CD14-positive monocyte (primary cell): ENCODE measurements around the gene NDUFB3. TPM values are rescaled to one million over a fixed set of nuclear protein-coding genes. Genes with fewer than 3 reads are reported as not detected.
"Not testable (repeated sequence)": the region's sequence is repeated elsewhere in the genome, so short reads cannot be mapped to it uniquely, and the experiment has no call there.

ENCODE experiments used
- DNase-seq, 3 donors: peaks; one replicate each; pipeline ENCODE4 v3.0.0-alpha.2; 2011 to 2022
- H2AFZ ChIP-seq: 2 replicates; pipeline ENCODE4 v1.6.0; 2012; ENCODE audit warnings: mild to moderate bottlenecking, low read depth, low read length, inconsistent platforms; ENCODE audit not compliant: insufficient read depth, poor library complexity, severe bottlenecking
- H3K27ac ChIP-seq, 2 donors: 1 replicate in 1 of 2; 2 replicates in 1 of 2; pipeline ENCODE4 v1.5.1; 2012 to 2013; ENCODE audit warnings: low read length in 2 of 2, control low read depth in 1 of 2, inconsistent platforms in 1 of 2, low read depth in 1 of 2, mild to moderate bottlenecking in 1 of 2
- H3K27me3 ChIP-seq, 2 donors: one replicate each; pipeline versions ENCODE4 v1.6.0 to v1.6.1; 2011 to 2013; ENCODE audit warnings: low read length in 2 of 2; ENCODE audit not compliant: control insufficient read depth in 2 of 2, insufficient read depth in 2 of 2
- H3K36me3 ChIP-seq, 2 donors: replicated peaks in 1 of 2; 1 replicate in 1 of 2; 2 replicates in 1 of 2; pipeline versions ENCODE4 v1.5.1 to v1.6.1; 2012 to 2013; ENCODE audit warnings: low read length in 2 of 2, control low read depth in 1 of 2, inconsistent platforms in 1 of 2, mild to moderate bottlenecking in 1 of 2; ENCODE audit not compliant: insufficient read depth in 2 of 2, control insufficient read depth in 1 of 2
- H3K4me1 ChIP-seq, 2 donors: 1 replicate in 1 of 2; 2 replicates in 1 of 2; pipeline versions ENCODE4 v1.5.1 to v1.6.1; 2012 to 2013; ENCODE audit warnings: low read length in 2 of 2, control low read depth in 1 of 2, inconsistent platforms in 1 of 2, mild to moderate bottlenecking in 1 of 2, moderate library complexity in 1 of 2; ENCODE audit not compliant: insufficient read depth in 2 of 2, control insufficient read depth in 1 of 2
- H3K4me2 ChIP-seq: replicated peaks from 2 replicates; pipeline ENCODE3; 2012; ENCODE audit warnings: low read length, moderate library complexity, mild to moderate bottlenecking; ENCODE audit not compliant: poor library complexity, severe bottlenecking; ENCODE audit errors: extremely low read depth
- H3K4me3 ChIP-seq, 3 experiments: fragments of 200-600 bp in 1 of 3; sonication (generic) in 1 of 3; replicated peaks in 1 of 3; 1 replicate in 2 of 3; 2 replicates in 1 of 3; pipeline ENCODE4 v1.5.1; 2011 to 2013; ENCODE audit warnings: low read length in 3 of 3, mild to moderate bottlenecking in 3 of 3, control low read depth in 2 of 3, low read depth in 2 of 3, inconsistent platforms in 1 of 3, moderate library complexity in 1 of 3
- H3K79me2 ChIP-seq: 2 replicates; pipeline ENCODE4 v1.6.0; 2012; ENCODE audit warnings: mild to moderate bottlenecking, control low read depth, inconsistent platforms, low read length, moderate library complexity; ENCODE audit not compliant: insufficient read depth
- H3K9ac ChIP-seq: 2 replicates; pipeline ENCODE4 v1.6.0; 2017; ENCODE audit warnings: low read length, mild to moderate bottlenecking; ENCODE audit not compliant: insufficient read depth, poor library complexity, severe bottlenecking
- H3K9me3 ChIP-seq, 2 donors: replicated peaks in 1 of 2; 1 replicate in 1 of 2; 2 replicates in 1 of 2; pipeline versions ENCODE4 v1.5.1 to v1.6.1; 2012 to 2013; ENCODE audit warnings: low read length in 2 of 2, control low read depth in 1 of 2; ENCODE audit not compliant: control insufficient read depth in 1 of 2, insufficient read depth in 1 of 2
- H4K20me1 ChIP-seq: 2 replicates; pipeline ENCODE4 v1.6.0; 2012; ENCODE audit warnings: mild to moderate bottlenecking, low read length, control low read depth, moderate library complexity; ENCODE audit not compliant: insufficient read depth
- H3K27ac Mint-ChIP-seq, 7 donors: one replicate each; pipeline ENCODE4 v1.8.0; 2020; ENCODE audit warnings: mild to moderate bottlenecking in 7 of 7, mixed read lengths in 7 of 7, moderate library complexity in 6 of 7, inconsistent platforms in 2 of 7
- H3K27me3 Mint-ChIP-seq, 3 donors: one replicate each; pipeline ENCODE4 v1.8.0; 2021 to 2022; ENCODE audit warnings: low read depth in 3 of 3, mild to moderate bottlenecking in 3 of 3, mixed read lengths in 3 of 3, moderate library complexity in 3 of 3, inconsistent platforms in 1 of 3
- H3K36me3 Mint-ChIP-seq, 2 donors: one replicate each; pipeline ENCODE4 v1.8.0; 2020; ENCODE audit warnings: mixed read lengths in 2 of 2, inconsistent platforms in 1 of 2, mild to moderate bottlenecking in 1 of 2
- H3K4me1 Mint-ChIP-seq: one replicate; pipeline ENCODE4 v1.8.0; 2020; ENCODE audit warnings: mild to moderate bottlenecking, mixed read lengths
- H3K4me3 Mint-ChIP-seq, 2 donors: one replicate each; pipeline ENCODE4 v1.8.0; 2020; ENCODE audit warnings: mild to moderate bottlenecking in 2 of 2, mixed read lengths in 2 of 2, moderate library complexity in 1 of 2
- H3K9me3 Mint-ChIP-seq, 7 donors: one replicate each; pipeline ENCODE4 v1.8.0; 2020 to 2022; ENCODE audit warnings: mixed read lengths in 7 of 7, mild to moderate bottlenecking in 6 of 7, moderate library complexity in 6 of 7, inconsistent platforms in 2 of 7
- WGBS: methylation state at CpG from one replicate; pipeline ENCODE4 v1.1.5; 2013; ENCODE audit warnings: missing lambda C conversion rate; ENCODE audit not compliant: insufficient coverage; 5-methylcytosine and 5-hydroxymethylcytosine counted together
- intact Hi-C, 2 donors: fragments of 100-400 bp; cut with micrococcal nuclease; formaldehyde crosslinking; loops; one replicate each; pipeline versions ENCODE4 v1.15.0 to v1.15.1; 2023
- polyA minus RNA-seq: library from RNA; depleted of rRNA, polyadenylated mRNA; stranded (reverse); fragments of >200 nt; gene quantifications from 2 replicates; pipeline ENCODE4 v1.2.3, GENCODE V29; 2012
- polyA plus RNA-seq, 3 donors: library from polyadenylated mRNA; depleted of rRNA in 1 of 3; unstranded in 2 of 3; stranded (reverse) in 1 of 3; fragments of 300-500 nt in 2 of 3; fragments of >200 nt in 1 of 3; fragmentation: Illumina TruSeq in 2 of 3; gene quantifications; 1 replicate in 2 of 3; 2 replicates in 1 of 3; pipeline ENCODE4 v1.2.3, GENCODE V29; 2012 to 2021
- total RNA-seq, 12 experiments: library from RNA in 1 of 12; stranded (reverse) in 1 of 12; fragments of 120-200 nt in 1 of 12; gene quantifications; one replicate each; pipeline ENCODE4 v1.2.4 and lab custom pipeline; 2013 to 2026; ENCODE audit warnings: mixed read lengths in 6 of 12, inconsistent platforms in 1 of 12
- TF ChIP-seq, protein P1 (sequence below): fragments of 200-600 bp; IDR thresholded peaks from one replicate; pipeline ENCODE4 v1.8.0; 2022; ENCODE audit warnings: antibody characterized with exemption, mild to moderate bottlenecking

Gene NDUFB3
- total RNA-seq (2013), result 99.8 TPM
- polyA plus RNA-seq (100 to 1,000 TPM in 2 of 3 donors, 10 to 100 TPM in 1; 26.3 to 340 (median 313) TPM), polyA minus RNA-seq (13.9 and 18.0 TPM in 2 replicates), total RNA-seq (lab: John Stamatoyannopoulos, UW) (3.0 to 21.9 (median 16.8) reads per million in 11 experiments)

DNA sequence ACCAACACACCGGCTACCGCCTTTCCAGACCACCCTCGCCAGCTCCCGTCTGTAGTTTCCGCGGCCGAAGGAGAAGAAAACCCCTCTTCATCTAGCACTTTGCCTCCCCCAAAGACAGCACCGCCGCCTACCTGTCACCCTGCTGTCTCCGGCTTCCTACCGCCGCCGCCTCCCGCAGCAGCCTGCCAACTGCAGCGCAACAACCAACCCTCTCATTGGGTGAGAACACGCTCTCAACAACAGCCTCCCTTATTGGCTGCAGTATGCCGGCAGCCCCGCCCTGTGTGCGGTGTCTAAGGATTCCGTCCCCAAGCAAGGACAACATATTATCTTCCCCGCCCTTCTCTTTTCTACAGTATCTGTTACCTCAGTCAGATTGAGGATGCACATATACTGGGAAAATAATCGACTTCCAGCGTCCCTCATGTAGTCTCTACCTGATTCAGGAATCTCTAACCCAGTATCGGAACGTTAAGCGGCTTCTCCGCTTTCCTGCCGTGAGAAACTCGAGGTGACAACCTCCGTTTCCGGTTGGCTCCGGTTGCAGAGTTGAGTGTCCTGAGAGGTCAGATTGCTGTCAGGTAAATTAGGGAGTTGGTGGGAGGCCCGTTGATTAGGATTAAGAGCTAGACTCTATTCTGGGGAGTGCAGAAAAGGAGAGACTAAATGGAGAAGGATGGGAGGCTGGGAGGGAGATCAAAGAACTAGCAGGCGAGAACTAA lies at the start of gene NDUFB3, which contains the start of gene HYCC2:
NDUFB3 (plus strand) TSS at position 523 of the 722 bp plus-strand sequence. CDS start 6,882 bp downstream, outside the sequence.
HYCC2 (minus strand) TSS at position 193 of the 722 bp plus-strand sequence. CDS start 47,662 bp downstream, outside the sequence.
- Histone ChIP-seq H3K79me2 (peaks cover 99% of the 10 kb centered on the region), H3K4me2 (peak within 1 kb of the TSS; percentile 91), H3K4me1 (peaks cover 28 to 53% of the 10 kb centered on the region in 2 donors), H3K9me3 (no peaks in the 10 kb centered on the region), H3K27me3 (no peaks in the 10 kb centered on the region), H3K4me3 (peak within 1 kb of the TSS; percentile 76 to 89 (median 83)), H3K9ac (peak within 1 kb of the TSS; percentile 90), H3K27ac (peak within 1 kb of the TSS; percentile 48 to 94), H4K20me1 (peaks cover 29% of the 10 kb centered on the region), H2AFZ (peak within 1 kb of the TSS; percentile 87), H3K36me3 (no peaks in the 10 kb centered on the region)
- Mint-ChIP-seq H3K4me3 (peak within 1 kb of the TSS; percentile 98 to 100), H3K27ac (peak within 1 kb of the TSS; percentile 87 to 99 (median 92)), H3K27me3 (peaks cover 0 to 2% (median 2%) of the 10 kb centered on the region in 3 donors), H3K36me3 (peaks cover 2 to 7% of the 10 kb centered on the region in 2 donors), H3K4me1 (peaks cover 43% of the 10 kb centered on the region), H3K9me3 (no peaks in the 10 kb centered on the region)
- intact Hi-C loops, result loop anchor here (2.0 to 10.0 kb wide), 5 partner anchors 45 to 167 kb away; partner anchors contain the start of genes CASP10 (in 1 of the 2) and CFLAR (in 1 of the 2)
- 0% methylated on average over 27 of the region's 34 CpGs for WGBS
- TF ChIP-seq, protein P1, sequence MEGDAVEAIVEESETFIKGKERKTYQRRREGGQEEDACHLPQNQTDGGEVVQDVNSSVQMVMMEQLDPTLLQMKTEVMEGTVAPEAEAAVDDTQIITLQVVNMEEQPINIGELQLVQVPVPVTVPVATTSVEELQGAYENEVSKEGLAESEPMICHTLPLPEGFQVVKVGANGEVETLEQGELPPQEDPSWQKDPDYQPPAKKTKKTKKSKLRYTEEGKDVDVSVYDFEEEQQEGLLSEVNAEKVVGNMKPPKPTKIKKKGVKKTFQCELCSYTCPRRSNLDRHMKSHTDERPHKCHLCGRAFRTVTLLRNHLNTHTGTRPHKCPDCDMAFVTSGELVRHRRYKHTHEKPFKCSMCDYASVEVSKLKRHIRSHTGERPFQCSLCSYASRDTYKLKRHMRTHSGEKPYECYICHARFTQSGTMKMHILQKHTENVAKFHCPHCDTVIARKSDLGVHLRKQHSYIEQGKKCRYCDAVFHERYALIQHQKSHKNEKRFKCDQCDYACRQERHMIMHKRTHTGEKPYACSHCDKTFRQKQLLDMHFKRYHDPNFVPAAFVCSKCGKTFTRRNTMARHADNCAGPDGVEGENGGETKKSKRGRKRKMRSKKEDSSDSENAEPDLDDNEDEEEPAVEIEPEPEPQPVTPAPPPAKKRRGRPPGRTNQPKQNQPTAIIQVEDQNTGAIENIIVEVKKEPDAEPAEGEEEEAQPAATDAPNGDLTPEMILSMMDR, result no peak
- DNase-seq, result peak; percentile 92 to 93 (median 92)

DNA sequence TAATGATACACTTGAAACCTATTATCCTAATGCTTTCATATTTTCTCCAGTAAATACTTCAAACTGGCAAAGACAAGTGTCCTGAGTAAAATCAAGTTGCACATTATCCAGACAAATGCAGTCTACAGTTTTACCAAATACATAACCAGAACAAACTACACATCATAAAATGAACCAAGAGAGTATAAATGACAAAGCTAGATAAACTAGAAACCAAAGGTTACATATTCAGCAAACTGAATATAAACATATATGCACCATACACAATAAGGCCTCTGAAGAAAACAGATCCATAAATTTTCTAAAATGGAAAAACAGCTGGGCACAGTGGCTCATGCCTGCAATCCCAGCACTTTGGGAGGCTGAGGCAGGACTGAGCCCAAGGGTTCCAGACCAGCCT lies 47.3 kb upstream of the NDUFB3 start:
- no peaks in the 10 kb centered on the region for H3K4me1 ChIP-seq
- peaks cover 27% of the 10 kb centered on the region for H3K79me2 ChIP-seq
- H2AFZ ChIP-seq, result no peak overlapping the region
- Mint-ChIP-seq H3K4me1 (peaks cover 10% of the 10 kb centered on the region), H3K36me3 (peaks cover 40 to 54% of the 10 kb centered on the region in 2 donors), H3K4me3 (no peak overlapping the region), H3K27me3 (no peaks in the 10 kb centered on the region), H3K9me3 (peaks cover 0 to 4% (median 2%) of the 10 kb centered on the region in 7 donors), H3K27ac (no peak overlapping the region)
- DNase-seq, result no peak
- H3K27me3 ChIP-seq, result no peaks in the 10 kb centered on the region
- TF ChIP-seq, protein P1, result no peak
- no peak overlapping the region for H3K9ac ChIP-seq
- no peaks in the 10 kb centered on the region for H3K9me3 ChIP-seq
- H4K20me1 ChIP-seq, result peaks cover 20% of the 10 kb centered on the region
- H3K4me3 ChIP-seq, result no peak overlapping the region
- peaks cover 32 to 48% of the 10 kb centered on the region in 2 donors for H3K36me3 ChIP-seq
- H3K4me2 ChIP-seq, result no peak overlapping the region
- H3K27ac ChIP-seq, result no peak overlapping the region
- intact Hi-C loops, result no loop called here

DNA sequence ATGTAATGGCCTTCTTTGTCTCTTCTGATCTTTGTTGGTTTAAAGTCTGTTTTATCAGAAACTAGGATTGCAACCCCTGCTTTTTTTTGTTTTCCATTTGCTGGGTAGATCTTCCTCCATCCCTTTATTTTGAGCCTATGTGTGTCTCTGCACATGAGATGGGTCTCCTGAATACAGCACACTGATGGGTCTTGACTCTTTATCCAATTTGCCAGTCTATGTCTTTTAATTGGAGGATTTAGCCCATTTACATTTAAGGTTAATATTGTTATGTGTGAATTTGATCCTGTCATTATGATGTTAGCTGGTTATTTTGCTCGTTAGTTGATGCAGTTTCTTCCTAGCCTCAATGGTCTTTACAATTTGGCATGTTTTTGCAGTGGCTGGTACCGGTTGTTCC lies 37.4 kb upstream of the NDUFB3 start:
- Mint-ChIP-seq H3K9me3 (peaks cover 5 to 23% (median 11%) of the 10 kb centered on the region in 7 donors), H3K36me3 (peaks cover 26 to 35% of the 10 kb centered on the region in 2 donors)
- H3K4me3 Mint-ChIP-seq, DNase-seq, H3K9ac ChIP-seq, H3K4me2 ChIP-seq, H3K4me1 Mint-ChIP-seq, H3K4me3 ChIP-seq, H3K27ac Mint-ChIP-seq, H2AFZ ChIP-seq, H3K27me3 ChIP-seq, H3K27me3 Mint-ChIP-seq, H3K4me1 ChIP-seq, H3K9me3 ChIP-seq, intact Hi-C loops, H3K27ac ChIP-seq: not testable (repeated sequence)
- Histone ChIP-seq H3K36me3 (peaks cover 3 to 23% of the 10 kb centered on the region in 2 donors), H3K79me2 (peaks cover 39% of the 10 kb centered on the region), H4K20me1 (peaks cover 13% of the 10 kb centered on the region)
- WGBS, result no CpG with 5 or more reads among the region's 2 CpGs
